GM06990 (cell line): ENCODE data around the gene FAM174C.

ENCODE experiments used
- DNase-seq: peaks from one replicate; pipeline ENCODE4 v3.0.0-alpha.2; 2011; ENCODE audit not compliant: insufficient read length; ENCODE audit errors: extremely low read depth
- H3K27me3 ChIP-seq: replicated peaks from 2 replicates; pipeline ENCODE4 v1.6.0; 2011; ENCODE audit warnings: low read length; ENCODE audit not compliant: control insufficient read depth, insufficient read depth
- H3K36me3 ChIP-seq: 2 replicates; pipeline ENCODE4 v1.5.1; 2011; ENCODE audit warnings: low read length; ENCODE audit not compliant: control insufficient read depth, insufficient read depth
- H3K4me3 ChIP-seq: replicated peaks from 2 replicates; pipeline ENCODE4 v1.5.1; 2011; ENCODE audit warnings: low read depth, mild to moderate bottlenecking, control low read depth, low read length
- TF ChIP-seq, protein P1 (sequence below): IDR thresholded peaks from 2 replicates; pipeline ENCODE4 v1.5.1; 2011; ENCODE audit warnings: low read length, control low read depth, mild to moderate bottlenecking, inconsistent platforms; ENCODE audit not compliant: insufficient read depth, poor library complexity, severe bottlenecking

FAM174C gene

DNA sequence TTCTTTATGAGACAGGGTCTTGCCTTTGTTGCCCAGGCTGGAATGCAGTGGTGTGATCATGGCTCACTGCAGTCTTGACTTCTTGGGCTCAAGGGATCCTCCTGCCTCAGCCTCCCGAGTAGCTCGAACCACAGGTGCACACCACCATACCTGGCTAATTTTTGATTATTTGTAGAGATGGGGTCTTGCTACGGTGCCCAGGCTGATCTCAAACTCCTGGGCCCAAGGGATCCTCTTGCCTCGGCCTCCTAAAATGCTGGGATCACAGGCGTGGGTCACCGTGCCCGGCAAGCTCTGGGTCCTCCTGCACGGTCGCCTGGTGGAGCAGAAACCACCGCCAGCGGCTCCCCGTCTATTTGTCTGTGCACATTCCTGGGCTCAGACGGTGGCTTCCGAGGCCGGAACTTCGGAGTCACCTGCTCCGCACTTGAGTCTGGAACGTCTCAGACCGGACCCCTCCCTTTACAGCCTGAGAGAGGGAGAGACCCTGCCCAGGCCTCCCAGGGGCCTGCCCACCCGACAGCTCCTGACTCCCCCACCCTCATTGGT, 32.5 kb downstream of the FAM174C start:
- no peak overlapping the region for H3K4me3 ChIP-seq
- H3K27me3 ChIP-seq: no peaks in the 10 kb centered on the region
- DNase-seq: no peak
- no peaks in the 10 kb centered on the region for H3K36me3 ChIP-seq
- TF ChIP-seq, protein P1, sequence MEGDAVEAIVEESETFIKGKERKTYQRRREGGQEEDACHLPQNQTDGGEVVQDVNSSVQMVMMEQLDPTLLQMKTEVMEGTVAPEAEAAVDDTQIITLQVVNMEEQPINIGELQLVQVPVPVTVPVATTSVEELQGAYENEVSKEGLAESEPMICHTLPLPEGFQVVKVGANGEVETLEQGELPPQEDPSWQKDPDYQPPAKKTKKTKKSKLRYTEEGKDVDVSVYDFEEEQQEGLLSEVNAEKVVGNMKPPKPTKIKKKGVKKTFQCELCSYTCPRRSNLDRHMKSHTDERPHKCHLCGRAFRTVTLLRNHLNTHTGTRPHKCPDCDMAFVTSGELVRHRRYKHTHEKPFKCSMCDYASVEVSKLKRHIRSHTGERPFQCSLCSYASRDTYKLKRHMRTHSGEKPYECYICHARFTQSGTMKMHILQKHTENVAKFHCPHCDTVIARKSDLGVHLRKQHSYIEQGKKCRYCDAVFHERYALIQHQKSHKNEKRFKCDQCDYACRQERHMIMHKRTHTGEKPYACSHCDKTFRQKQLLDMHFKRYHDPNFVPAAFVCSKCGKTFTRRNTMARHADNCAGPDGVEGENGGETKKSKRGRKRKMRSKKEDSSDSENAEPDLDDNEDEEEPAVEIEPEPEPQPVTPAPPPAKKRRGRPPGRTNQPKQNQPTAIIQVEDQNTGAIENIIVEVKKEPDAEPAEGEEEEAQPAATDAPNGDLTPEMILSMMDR: no peak

DNA sequence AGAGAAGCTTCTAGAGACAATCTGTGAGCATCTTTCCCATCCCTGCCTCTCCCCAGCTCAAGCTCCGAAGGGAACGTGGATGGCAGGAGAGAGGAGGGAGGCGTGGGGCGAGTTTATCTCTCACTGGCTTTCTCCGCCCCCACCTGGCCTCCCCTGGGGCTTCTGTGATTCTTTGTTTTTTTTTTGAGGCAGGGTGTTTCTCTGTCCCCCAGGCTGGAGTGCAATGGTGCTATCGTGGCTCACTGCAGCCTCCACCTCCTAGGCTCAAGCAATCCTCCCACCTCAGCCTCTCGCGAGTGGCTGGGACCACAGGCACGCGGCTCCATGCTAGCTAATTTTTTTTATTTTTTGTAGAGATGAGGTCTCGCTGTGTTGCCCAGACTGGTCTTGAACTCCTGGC, 33.4 kb downstream of the FAM174C start:
- no peak for DNase-seq
- Histone ChIP-seq H3K36me3 (no peaks in the 10 kb centered on the region), H3K27me3 (no peaks in the 10 kb centered on the region; the same call in 1 of the 2 replicates), H3K4me3 (no peak overlapping the region)
- TF ChIP-seq, protein P1: no peak

DNA sequence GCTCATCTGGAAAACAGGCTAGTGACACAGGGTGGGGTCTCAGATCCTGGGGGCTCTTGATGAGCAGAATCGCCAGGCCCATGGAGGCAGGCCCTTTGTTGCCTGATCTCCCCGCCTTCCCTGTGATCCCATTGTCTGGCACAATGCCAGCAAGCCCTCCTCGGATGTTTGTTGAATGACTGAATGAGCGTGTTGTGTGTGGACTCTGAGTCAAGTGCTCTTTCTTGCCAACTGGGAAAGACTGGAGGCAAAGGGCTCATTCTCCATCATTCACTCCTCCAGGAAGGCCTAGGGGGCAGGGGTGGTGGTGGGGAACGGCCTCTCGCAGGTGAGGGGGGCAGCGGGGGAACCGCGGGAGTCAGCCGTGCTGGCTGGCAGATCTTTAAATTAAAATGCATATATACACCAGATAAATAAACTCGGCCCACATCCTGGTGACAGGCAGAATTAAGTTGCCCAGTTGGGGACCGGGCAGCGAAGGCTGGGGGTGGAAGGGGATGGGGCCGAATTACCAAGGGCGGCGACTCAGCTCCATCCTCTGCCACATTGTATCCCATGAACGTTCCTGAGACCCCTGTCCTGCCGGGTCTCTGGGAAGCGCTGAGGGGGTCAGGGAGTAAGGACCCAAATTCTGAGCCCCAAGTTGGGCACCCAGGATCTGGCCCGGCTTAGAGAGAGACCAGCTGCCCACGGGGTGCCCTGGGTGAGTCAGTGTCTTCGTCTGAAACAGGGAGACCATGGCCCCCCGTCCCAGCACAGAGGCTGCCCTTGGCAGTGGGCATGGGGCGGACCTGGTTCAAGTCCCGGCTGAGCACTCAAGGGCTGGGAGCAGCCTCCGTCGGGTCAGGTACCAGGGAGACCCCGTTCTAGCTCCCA, 34.9 kb downstream of the FAM174C start:
- Histone ChIP-seq H3K36me3 (no peaks in the 10 kb centered on the region), H3K4me3 (no peak overlapping the region), H3K27me3 (no peaks in the 10 kb centered on the region; the same call in 1 of the 2 replicates)
- DNase-seq: no peak
- TF ChIP-seq, protein P1: no peak

DNA sequence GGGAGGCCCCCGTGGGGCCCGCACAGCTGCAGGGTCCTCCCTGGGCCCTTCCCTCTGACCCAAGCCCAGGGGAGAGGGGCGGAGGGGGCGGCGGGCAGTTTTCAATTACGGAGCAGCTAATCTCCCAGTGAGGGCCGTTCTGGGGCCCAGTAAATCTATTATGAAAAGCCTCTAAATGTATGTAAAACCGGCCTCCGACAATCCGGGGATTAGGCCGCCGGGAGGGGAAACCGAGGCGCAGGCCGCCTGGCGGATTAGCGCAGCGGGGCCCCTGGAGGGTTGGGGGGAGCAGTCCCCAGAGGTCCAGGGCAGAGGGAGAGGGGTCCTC, 35.5 kb downstream of the FAM174C start:
- no peak for DNase-seq
- Histone ChIP-seq H3K36me3 (no peaks in the 10 kb centered on the region), H3K4me3 (no peak overlapping the region), H3K27me3 (no peaks in the 10 kb centered on the region; the same call in 1 of the 2 replicates)
- TF ChIP-seq, protein P1: no peak

- DNase-seq: peak; percentile 7
Measured at GRCh38 chr19:1311543-1312091, 36.3 kb downstream of the FAM174C start.

More at GRCh38 chr19:1311543-1312091, 36.3 kb downstream of the FAM174C start:
- no peaks in the 10 kb centered on the region for H3K36me3 ChIP-seq
- TF ChIP-seq, protein P1: no peak
- no peaks in the 10 kb centered on the region; the same call in 1 of the 2 replicates for H3K27me3 ChIP-seq
- H3K4me3 ChIP-seq: no peak overlapping the region
